ENCODE results near the gene ZNF784.

The ZNF784 gene

DNA sequence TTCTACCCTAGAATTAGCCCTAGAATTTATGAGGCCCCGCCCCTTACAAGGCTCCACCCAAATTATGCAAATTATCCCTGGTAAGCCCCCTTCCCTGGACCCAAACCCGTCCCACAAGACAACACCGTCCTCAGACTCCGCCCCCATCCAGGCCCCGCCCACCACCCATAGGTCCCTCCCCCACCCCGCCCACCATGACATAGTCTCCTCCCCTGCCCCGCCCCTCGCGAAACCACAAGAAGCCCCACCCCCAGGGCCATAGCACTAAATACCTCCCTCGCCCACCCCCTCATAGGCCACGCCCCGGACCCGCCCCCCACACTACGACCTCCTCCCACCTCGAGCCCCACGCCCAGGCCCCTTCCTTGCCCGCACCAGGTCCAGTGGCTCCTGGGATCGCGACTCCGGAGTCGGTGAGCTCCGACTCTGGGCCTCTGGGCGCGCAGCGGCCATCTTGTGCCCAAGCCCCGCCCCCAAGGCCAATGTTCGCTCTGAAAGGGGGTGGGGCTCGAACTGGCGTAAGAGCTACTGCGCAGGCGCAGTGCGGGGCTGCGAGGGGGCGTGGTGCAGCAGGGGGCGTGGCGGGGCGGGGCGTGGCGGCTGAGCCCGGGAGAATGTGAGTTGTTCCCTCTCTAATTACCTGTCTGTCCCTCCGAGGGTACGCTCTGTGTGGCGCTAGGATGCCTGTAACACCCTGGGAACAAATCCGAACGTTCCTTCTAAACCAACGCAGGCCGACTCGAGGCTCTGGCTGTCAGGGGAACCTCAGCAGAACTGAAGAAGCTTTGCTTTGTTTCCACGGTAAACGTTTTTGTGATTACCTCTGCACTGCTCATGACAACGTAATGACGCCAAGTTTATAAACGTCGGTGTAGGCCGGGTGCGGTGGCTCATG lies at the start of gene ZNF784:
Gene ZNF784, minus strand, starts transcription at position 458 of the 895 bp plus-strand sequence. Its CDS starts 5 bp downstream, at position 453.
- no peak for DNase-seq (ENCODE audit: low read depth)

DNA sequence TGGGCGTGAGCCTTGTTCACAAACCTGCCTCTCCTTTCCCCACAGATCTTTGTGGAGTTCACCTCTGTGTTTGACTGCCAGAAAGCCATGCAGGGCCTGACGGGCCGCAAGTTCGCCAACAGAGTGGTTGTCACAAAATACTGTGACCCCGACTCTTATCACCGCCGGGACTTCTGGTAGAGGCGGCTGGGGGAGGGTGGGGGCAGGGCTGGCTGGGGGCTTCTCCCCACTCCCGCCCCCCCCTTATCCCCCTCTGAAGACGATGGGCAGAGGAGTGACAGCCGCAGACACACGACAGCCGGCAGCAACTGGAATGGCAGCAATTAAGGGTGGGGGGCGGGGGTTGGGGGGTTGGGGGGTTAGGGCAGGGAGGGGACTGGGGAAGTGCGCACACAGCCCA lies 49.5 kb upstream of the ZNF784 start:
- DNase-seq (ENCODE audit: low read depth), result no peak

GRCh38 chr19:55673465-55673864 lies 49.1 kb upstream of the ZNF784 start:
- DNase-seq (ENCODE audit: low read depth), result no peak

- no peak for DNase-seq (ENCODE audit: low read depth)
These were observed 48.1 kb upstream of the ZNF784 start for GRCh38 chr19:55672418-55672817.

GRCh38 chr19:55671054-55671378 lies 46.6 kb upstream of the ZNF784 start:
- DNase-seq (ENCODE audit: low read depth), result no peak

- no peak for DNase-seq (ENCODE audit: low read depth)
These were observed 46.1 kb upstream of the ZNF784 start for GRCh38 chr19:55670280-55671053.

GRCh38 chr19:55669418-55670279 lies 45.3 kb upstream of the ZNF784 start:
- no peak for DNase-seq (ENCODE audit: low read depth)

- DNase-seq (ENCODE audit: low read depth), result no peak
These were observed 44.4 kb upstream of the ZNF784 start for GRCh38 chr19:55668603-55669348.

DNA sequence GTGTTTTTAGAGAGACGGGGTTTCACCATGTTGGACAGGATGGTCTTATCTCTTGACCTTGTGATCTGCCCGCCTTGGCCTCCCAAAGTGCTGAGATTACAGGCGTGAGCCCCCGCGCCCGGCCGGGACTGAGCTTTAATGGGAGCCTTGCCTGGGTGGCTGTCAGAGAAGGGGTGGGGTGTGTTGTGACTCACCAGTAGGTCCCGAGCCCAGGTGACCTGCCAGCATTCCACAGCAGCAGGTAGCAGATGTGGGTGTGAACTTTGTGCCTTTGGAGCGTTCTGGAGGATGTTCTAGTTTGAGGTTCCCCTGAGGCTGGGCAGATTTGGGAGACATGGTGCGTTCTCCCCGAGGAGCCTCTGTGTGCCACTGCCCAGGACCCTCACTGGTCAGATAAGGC lies 43.6 kb upstream of the ZNF784 start:
- DNase-seq (ENCODE audit: low read depth), result no peak

GRCh38 chr19:55667511-55667910 lies 43.1 kb upstream of the ZNF784 start:
- DNase-seq (ENCODE audit: low read depth), result no peak

DNA sequence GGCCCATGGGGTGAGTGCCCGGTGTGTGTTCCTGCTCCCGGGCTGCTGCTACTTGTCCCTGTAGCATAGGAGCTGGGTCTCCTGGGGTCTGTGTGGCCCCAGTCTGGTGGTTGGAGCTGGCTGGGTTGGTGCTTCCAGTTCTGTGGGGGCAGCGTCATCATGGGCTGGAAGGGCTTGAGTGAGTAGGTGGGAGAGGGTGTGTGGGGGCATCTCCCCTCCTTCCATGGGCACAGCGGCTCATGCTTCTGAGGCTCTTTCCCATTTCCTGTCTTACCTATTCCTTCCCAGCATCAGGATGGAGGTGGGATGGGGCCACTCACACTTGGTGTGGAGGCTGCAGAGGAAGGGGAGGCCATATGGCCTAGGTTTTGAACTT lies 42.6 kb upstream of the ZNF784 start:
- no peak for DNase-seq (ENCODE audit: low read depth)

GRCh38 chr19:55666343-55667005 lies 42.1 kb upstream of the ZNF784 start:
- DNase-seq (ENCODE audit: low read depth), result no peak

DNA sequence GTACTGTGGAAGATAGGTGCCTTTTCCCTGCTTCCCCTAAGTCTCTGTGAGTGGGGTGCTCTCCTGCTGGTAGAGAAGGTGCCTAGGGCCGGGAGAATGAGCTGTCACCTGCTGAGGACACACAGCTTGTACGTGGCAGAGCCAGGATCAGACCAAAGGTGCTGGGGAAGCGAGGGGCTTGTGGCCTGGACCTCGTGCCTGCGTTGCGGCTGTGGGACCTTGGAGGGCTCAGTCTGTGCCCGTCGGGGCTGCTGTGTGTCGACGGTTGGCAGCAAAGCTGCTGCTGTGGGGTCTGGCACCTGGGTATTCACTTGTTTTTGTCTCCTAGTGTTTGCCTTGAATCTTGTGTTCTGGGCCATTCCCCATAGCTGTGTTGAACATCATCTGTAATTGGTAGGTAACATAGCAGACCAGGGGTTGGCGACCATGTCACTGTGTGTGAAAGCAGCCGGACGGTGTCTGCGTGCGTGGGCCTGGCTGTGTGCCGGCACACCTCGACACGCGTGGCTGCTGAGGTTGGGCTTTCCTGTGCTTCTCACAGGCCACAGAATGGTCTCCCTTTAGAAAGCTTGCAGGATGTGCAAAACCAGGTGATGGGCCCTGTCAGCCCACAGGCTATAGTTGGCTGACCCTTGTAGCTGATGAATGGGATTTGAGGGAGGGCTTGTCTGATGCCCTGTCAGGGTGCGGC lies 39.6 kb upstream of the ZNF784 start:
- no peak for DNase-seq (ENCODE audit: low read depth)

- DNase-seq (ENCODE audit: low read depth), result no peak
These were observed 37.5 kb upstream of the ZNF784 start for GRCh38 chr19:55661826-55662225.

DNA sequence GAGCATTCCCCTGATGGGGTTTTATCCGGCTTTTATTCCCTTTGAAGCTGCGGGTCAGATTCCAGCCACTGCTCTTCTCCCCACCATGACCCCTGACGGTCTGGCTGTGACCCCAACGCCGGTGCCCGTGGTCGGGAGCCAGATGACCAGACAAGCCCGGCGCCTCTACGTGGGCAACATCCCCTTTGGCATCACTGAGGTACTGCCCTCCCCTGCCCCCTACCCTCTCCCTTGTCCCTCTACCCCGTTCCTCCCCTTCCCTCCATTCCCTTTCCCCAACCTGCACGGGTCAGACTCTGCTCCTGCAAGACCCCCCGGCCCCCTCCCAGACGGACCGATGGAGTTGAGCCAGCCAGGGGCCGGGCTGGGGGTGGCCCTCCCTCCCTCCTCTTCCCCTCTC lies 36.6 kb upstream of the ZNF784 start:
- DNase-seq (ENCODE audit: low read depth), result no peak

- DNase-seq (ENCODE audit: low read depth), result no peak
These were observed 36.0 kb upstream of the ZNF784 start for GRCh38 chr19:55660404-55660803.

DNA sequence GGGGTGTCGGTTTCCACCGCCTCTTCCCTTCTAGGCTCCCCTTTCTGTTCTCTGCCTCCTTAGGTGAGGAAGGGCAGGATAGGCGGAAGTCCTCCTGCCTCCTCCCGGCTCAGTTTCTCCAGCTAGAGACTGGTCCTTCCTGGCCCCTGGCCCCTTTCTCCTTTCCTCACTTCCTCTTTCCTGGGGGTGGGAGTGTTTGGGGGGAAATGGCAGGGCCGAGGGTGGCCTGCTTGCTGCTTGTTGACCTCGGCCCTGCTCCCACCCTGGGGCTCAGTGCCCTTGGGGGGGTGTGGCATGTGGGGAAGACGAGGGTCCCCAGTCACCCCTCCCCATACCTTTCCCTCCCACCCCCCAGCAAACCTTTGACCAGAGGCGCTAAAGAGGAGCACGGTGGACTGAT lies 35.5 kb upstream of the ZNF784 start:
- DNase-seq (ENCODE audit: low read depth), result no peak

GRCh38 chr19:55658846-55659459 lies 34.6 kb upstream of the ZNF784 start:
- no peak for DNase-seq (ENCODE audit: low read depth)

DNA sequence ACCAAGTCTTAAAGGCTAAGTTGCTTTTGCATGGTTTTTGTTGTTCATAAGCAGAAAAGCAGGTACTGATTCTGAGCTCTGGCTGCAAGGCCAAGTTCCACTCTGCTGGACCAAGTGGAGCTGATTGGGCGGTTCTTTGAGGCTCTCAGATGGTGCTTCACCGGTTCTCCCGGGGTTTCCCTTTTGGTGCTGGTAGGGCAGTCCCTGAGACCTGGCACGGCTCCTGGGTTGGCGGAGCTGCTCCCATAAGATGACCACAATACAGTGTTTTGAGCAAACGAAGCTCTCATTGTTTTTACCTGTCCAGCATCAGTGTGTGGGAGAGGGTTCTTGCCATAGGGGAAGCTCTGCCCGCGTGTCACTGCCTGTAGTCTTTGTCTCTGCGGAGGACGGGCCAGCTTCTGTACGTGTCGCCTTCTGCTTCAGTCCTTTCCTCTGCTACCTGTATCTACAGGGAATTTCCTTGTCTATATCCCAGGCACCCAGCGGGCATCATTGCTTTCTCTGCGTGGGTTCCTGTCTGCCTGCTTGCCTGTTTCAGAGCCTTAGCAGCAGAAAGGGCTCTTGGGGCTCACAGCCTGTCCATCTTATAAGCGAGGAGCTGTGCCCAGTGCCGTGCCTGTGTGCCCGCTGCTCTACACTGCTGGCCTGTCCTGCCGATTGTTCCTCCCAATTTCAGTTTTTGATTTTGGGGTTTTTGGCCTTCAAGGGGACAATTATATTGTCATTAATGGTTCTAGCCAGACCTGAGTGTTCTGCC lies 32.8 kb upstream of the ZNF784 start:
- DNase-seq (ENCODE audit: low read depth), result no peak

Data from HS-5 (cell line).